ENCODE data around the gene FREM3. TPM values are rescaled to one million over a fixed set of nuclear protein-coding genes. Genes with fewer than 3 reads are reported as not detected.

FREM3 gene
- total RNA-seq, 1 donor from 2014 or later = not detected

- TF ChIP-seq CTCF (IDR thresholded peaks at IDR 0.05; ENCODE audit: insufficient read depth, low read length, severe bottlenecking) = no peak
- FAIRE-seq (no peak), DNase-seq (ENCODE audit: low read depth) (no peak)
- H3K36me3 ChIP-seq (ENCODE audit: control insufficient read depth, insufficient read depth, low read length) = no peaks in the 10 kb centered on the region
- no peaks in the 10 kb centered on the region for H3K27me3 ChIP-seq (ENCODE audit: control insufficient read depth, insufficient read depth, low read length)
- H3K4me3 ChIP-seq (ENCODE audit: low read depth, low read length) = no peak overlapping the region
These were observed 145.5 kb downstream of the FREM3 start for GRCh38 chr4:143554728-143555597.

GRCh38 chr4:143549928-143550327 is 150.5 kb downstream of the FREM3 start:
- no peak for FAIRE-seq
- DNase-seq (ENCODE audit: low read depth) = no peak
- Histone ChIP-seq H3K36me3 (ENCODE audit: control insufficient read depth, insufficient read depth, low read length) (peaks cover 4% of the 10 kb centered on the region), H3K27me3 (ENCODE audit: control insufficient read depth, insufficient read depth, low read length) (no peaks in the 10 kb centered on the region), H3K4me3 (ENCODE audit: low read depth, low read length) (no peak overlapping the region)
- TF ChIP-seq CTCF (IDR thresholded peaks at IDR 0.05; ENCODE audit: insufficient read depth, low read length, severe bottlenecking) = no peak

GRCh38 chr4:143539670-143540023 is 160.8 kb downstream of the FREM3 start:
- FAIRE-seq = no peak

GRCh38 chr4:143538979-143539669 is 161.4 kb downstream of the FREM3 start:
- FAIRE-seq = no peak
- no peak for TF ChIP-seq CTCF (IDR thresholded peaks at IDR 0.05; ENCODE audit: insufficient read depth, low read length, severe bottlenecking)
- no peaks in the 10 kb centered on the region for H3K27me3 ChIP-seq (ENCODE audit: control insufficient read depth, insufficient read depth, low read length)

More at GRCh38 chr4:143539670-143540023, 160.8 kb downstream of the FREM3 start:
- Histone ChIP-seq H3K27me3 (ENCODE audit: control insufficient read depth, insufficient read depth, low read length) (no peaks in the 10 kb centered on the region), H3K4me3 (ENCODE audit: low read depth, low read length) (no peak overlapping the region), H3K36me3 (ENCODE audit: control insufficient read depth, insufficient read depth, low read length) (peaks cover 5% of the 10 kb centered on the region)
- no peak for TF ChIP-seq CTCF (IDR thresholded peaks at IDR 0.05; ENCODE audit: insufficient read depth, low read length, severe bottlenecking)
- no peak for DNase-seq (ENCODE audit: low read depth)

GRCh38 chr4:143531788-143532491 is 168.5 kb downstream of the FREM3 start:
- H3K36me3 ChIP-seq (ENCODE audit: control insufficient read depth, insufficient read depth, low read length) = peaks cover 8% of the 10 kb centered on the region
- DNase-seq (ENCODE audit: low read depth) (peak; percentile 16), FAIRE-seq (no peak)
- TF ChIP-seq CTCF (IDR thresholded peaks at IDR 0.05; ENCODE audit: insufficient read depth, low read length, severe bottlenecking) = no peak
- no peak overlapping the region for H3K4me3 ChIP-seq (ENCODE audit: low read depth, low read length)
- no peaks in the 10 kb centered on the region for H3K27me3 ChIP-seq (ENCODE audit: control insufficient read depth, insufficient read depth, low read length)

More at GRCh38 chr4:143538979-143539669, 161.4 kb downstream of the FREM3 start:
- H3K4me3 ChIP-seq (ENCODE audit: low read depth, low read length) = no peak overlapping the region
- no peak for DNase-seq (ENCODE audit: low read depth)
- peaks cover 5% of the 10 kb centered on the region for H3K36me3 ChIP-seq (ENCODE audit: control insufficient read depth, insufficient read depth, low read length)

Data from bronchial epithelial cell (primary cell).